Right lobe of liver (tissue), 4 donors: ENCODE data around the gene PHLDB2.

Experiments
- POLR2A ChIP-seq: fragments of 450-650 bp; IDR thresholded peaks from one replicate; pipeline ENCODE4 v1.6.1; 2017; ENCODE audit warnings: antibody characterized with exemption, mild to moderate bottlenecking
- TF ChIP-seq, protein P1 (sequence below), 4 donors: fragments of 200-600 bp in 3 of 4; fragments of 450-650 bp in 1 of 4; IDR thresholded peaks; one replicate each; pipeline versions ENCODE4 v1.5.1 to v1.8.0; 2016 to 2022; ENCODE audit warnings: antibody characterized with exemption in 4 of 4, mild to moderate bottlenecking in 2 of 4
- donor health status: DM: no; HTN: no; CAD: no.
- donor health status: DM: no; HTN: no; CAD: no.
- donor health status: DM: no; HTN: yes; CAD: no.

- no peak for TF ChIP-seq POLR2A
- TF ChIP-seq, protein P1, sequence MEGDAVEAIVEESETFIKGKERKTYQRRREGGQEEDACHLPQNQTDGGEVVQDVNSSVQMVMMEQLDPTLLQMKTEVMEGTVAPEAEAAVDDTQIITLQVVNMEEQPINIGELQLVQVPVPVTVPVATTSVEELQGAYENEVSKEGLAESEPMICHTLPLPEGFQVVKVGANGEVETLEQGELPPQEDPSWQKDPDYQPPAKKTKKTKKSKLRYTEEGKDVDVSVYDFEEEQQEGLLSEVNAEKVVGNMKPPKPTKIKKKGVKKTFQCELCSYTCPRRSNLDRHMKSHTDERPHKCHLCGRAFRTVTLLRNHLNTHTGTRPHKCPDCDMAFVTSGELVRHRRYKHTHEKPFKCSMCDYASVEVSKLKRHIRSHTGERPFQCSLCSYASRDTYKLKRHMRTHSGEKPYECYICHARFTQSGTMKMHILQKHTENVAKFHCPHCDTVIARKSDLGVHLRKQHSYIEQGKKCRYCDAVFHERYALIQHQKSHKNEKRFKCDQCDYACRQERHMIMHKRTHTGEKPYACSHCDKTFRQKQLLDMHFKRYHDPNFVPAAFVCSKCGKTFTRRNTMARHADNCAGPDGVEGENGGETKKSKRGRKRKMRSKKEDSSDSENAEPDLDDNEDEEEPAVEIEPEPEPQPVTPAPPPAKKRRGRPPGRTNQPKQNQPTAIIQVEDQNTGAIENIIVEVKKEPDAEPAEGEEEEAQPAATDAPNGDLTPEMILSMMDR (IDR thresholded peaks at IDR 0.05) = no peak
These were observed 152.4 kb downstream of the PHLDB2 start for GRCh38 chr3:112011376-112011940.
